GM12864 (cell line): ENCODE results near the gene COX7A2.

Experiments
- DNase-seq: peaks from one replicate; pipeline ENCODE4 v3.0.0-alpha.2; 2011; ENCODE audit warnings: low read depth
- H3K4me3 ChIP-seq: 2 replicates; pipeline ENCODE4 v1.5.1; 2011; ENCODE audit warnings: mild to moderate bottlenecking, low read depth, low read length, control low read depth
- CTCF ChIP-seq: IDR thresholded peaks from 2 replicates; pipeline ENCODE4 v1.5.1; 2011; ENCODE audit warnings: low read depth, mild to moderate bottlenecking, moderate library complexity, low read length, control low read depth, inconsistent platforms; ENCODE audit errors: missing control alignments

COX7A2 gene

GRCh38 chr6:75221116-75221515, 22.5 kb downstream of the COX7A2 start:
- DNase-seq = no peak
- no peak for TF ChIP-seq CTCF
- H3K4me3 ChIP-seq = no peak overlapping the region

GRCh38 chr6:75220357-75220756, 23.2 kb downstream of the COX7A2 start:
- DNase-seq = no peak
- no peak for TF ChIP-seq CTCF
- no peak overlapping the region for H3K4me3 ChIP-seq

- DNase-seq = no peak
- TF ChIP-seq CTCF = no peak
These were observed 24.3 kb downstream of the COX7A2 start for GRCh38 chr6:75219263-75219662.

GRCh38 chr6:75217193-75217592, 26.4 kb downstream of the COX7A2 start:
- H3K4me3 ChIP-seq = no peak overlapping the region
- DNase-seq = no peak
- no peak for TF ChIP-seq CTCF

More at GRCh38 chr6:75219263-75219662, 24.3 kb downstream of the COX7A2 start:
- no peak overlapping the region for H3K4me3 ChIP-seq

- no peak for TF ChIP-seq CTCF
- no peak overlapping the region for H3K4me3 ChIP-seq
- no peak for DNase-seq
These were observed 28.3 kb downstream of the COX7A2 start for GRCh38 chr6:75215291-75215690.

- DNase-seq = no peak
- TF ChIP-seq CTCF = peak; percentile 25
- no peak overlapping the region for H3K4me3 ChIP-seq
These were observed 29.9 kb downstream of the COX7A2 start for GRCh38 chr6:75213732-75214131.

- DNase-seq = no peak
- H3K4me3 ChIP-seq = no peak overlapping the region
- TF ChIP-seq CTCF = no peak
These were observed 30.5 kb downstream of the COX7A2 start for GRCh38 chr6:75213112-75213511.
